ENCODE measurements around the gene ANTXR1.

ANTXR1 gene

DNA sequence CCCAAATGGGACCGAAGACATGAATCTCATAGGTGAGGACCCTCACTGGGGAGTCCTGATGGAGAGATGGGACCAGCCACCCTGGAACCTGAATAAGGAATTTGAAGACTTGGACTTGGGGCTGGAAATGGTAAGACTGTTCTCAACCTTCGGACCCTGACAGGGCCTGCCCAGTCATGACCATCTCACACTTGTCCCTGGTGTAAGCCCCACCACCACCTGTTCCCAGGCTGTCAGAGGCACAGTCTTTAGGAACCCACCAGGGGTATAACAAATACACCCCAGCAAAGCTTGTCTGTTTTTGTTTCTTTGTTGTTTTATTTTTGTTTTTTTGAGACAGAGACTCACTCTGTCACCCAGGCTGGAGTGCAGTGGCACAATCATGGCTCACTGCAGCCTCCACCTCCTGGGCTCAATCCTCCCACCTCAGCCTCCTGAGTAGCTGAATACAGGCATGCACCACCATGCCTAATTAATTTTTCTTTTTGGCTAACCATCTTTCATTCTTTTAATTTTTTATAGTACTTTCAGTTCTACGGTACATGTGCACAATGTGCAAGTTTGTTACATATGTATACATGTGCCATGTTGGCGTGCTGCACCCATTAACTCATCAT, 267.9 kb downstream of the ANTXR1 start:
- no peaks in the 10 kb centered on the region for H3K79me1 ChIP-seq (replicated peaks; ENCODE audit: low read length, poor library complexity, severe bottlenecking)
- H3K36me3 ChIP-seq (ENCODE audit: control insufficient read depth in 1 of 2, insufficient read depth in 2 of 2, low read depth in 1 of 2, low read length in 2 of 2) = no peaks in the 10 kb centered on the region
- no peak overlapping the region for H3K23ac ChIP-seq (ENCODE audit: low read length in 2 of 2)
- no peak overlapping the region for H4K8ac ChIP-seq (ENCODE audit: low read length)
- H2BK120ac ChIP-seq (ENCODE audit: low read depth, low read length) = peak overlapping the region; percentile 42
- no peak overlapping the region for H3K4me2 ChIP-seq (ENCODE audit: low read length, poor library complexity, severe bottlenecking)
- no peak overlapping the region for H2BK12ac ChIP-seq (ENCODE audit: low read length in 2 of 2)
- H3K4me1 ChIP-seq (ENCODE audit: control insufficient read depth, insufficient read depth, low read depth, low read length) = peaks cover 3% of the 10 kb centered on the region
- WGBS = 96% methylated on average over 4 of the region's 4 CpGs
- H2BK5ac ChIP-seq (ENCODE audit: low read depth, low read length, poor library complexity, severe bottlenecking) = no peak overlapping the region
- no peaks in the 10 kb centered on the region for H3K27me3 ChIP-seq (ENCODE audit: control insufficient read depth in 1 of 2, insufficient read depth in 1 of 2, low read length in 2 of 2)
- H2BK15ac ChIP-seq (ENCODE audit: low read depth, poor library complexity, severe bottlenecking) = no peak overlapping the region
- DNase-seq = no peak
- no peak overlapping the region for H2AFZ ChIP-seq (ENCODE audit: low read depth, low read length)
- H3K4me3 ChIP-seq (ENCODE audit: insufficient read depth in 1 of 2, low read depth in 1 of 2, low read length in 2 of 2) = no peak overlapping the region
- H3K14ac ChIP-seq (ENCODE audit: low read length in 2 of 2) = no peak overlapping the region
- no peak overlapping the region for H2AK5ac ChIP-seq (ENCODE audit: low read length, severe bottlenecking)
- H3K18ac ChIP-seq (ENCODE audit: low read depth in 1 of 2, low read length in 2 of 2) = no peak overlapping the region
- no peak overlapping the region for H3K9ac ChIP-seq (ENCODE audit: low read length)
- peak overlapping the region in 1 of 2 experiments; percentile 60 for H3K4ac ChIP-seq (ENCODE audit: low read depth in 1 of 2, low read length in 2 of 2)
- H3K9me3 ChIP-seq (ENCODE audit: control insufficient read depth, low read length) = no peaks in the 10 kb centered on the region
- no peak overlapping the region for H4K91ac ChIP-seq (ENCODE audit: low read length)
- H3K27ac ChIP-seq (ENCODE audit: low read length, poor library complexity, severe bottlenecking) = no peak overlapping the region

DNA sequence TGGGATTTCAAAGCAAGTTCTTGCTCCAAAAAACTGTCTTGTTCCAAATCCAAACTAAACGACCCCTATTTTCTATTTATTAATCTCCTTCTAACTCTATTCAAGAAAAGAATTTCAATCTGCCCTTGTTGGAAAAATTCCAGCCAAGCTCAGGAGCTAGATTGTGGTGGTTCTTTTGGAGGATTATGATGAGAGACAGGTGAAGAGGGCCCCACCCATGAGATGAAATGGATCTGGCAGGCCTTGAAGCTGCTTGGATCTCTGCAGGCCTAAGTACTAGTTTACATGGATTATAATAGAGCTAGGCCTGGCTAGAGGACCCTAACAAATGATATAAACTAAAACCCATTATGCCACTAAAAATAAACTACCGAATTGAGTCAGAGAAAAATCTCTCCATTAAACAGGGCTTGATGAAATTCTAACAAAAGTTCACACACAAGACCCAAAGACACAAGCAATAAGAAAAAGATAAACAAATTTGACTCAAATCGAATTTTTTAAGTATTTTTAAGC, 272.5 kb downstream of the ANTXR1 start:
- no peak overlapping the region for H3K9ac ChIP-seq (ENCODE audit: low read length)
- H3K18ac ChIP-seq (ENCODE audit: low read depth in 1 of 2, low read length in 2 of 2) = no peak overlapping the region
- peaks cover 3% of the 10 kb centered on the region for H3K4me1 ChIP-seq (ENCODE audit: control insufficient read depth, insufficient read depth, low read depth, low read length)
- no peak overlapping the region for H2BK120ac ChIP-seq (ENCODE audit: low read depth, low read length)
- H3K14ac ChIP-seq (ENCODE audit: low read length in 2 of 2) = no peak overlapping the region
- no peak overlapping the region for H3K4me3 ChIP-seq (ENCODE audit: insufficient read depth in 1 of 2, low read depth in 1 of 2, low read length in 2 of 2)
- no peak overlapping the region for H2BK15ac ChIP-seq (ENCODE audit: low read depth, poor library complexity, severe bottlenecking)
- no peak overlapping the region for H3K4me2 ChIP-seq (ENCODE audit: low read length, poor library complexity, severe bottlenecking)
- H2BK5ac ChIP-seq (ENCODE audit: low read depth, low read length, poor library complexity, severe bottlenecking) = no peak overlapping the region
- no peak overlapping the region for H3K4ac ChIP-seq (ENCODE audit: low read depth in 1 of 2, low read length in 2 of 2)
- H3K36me3 ChIP-seq (ENCODE audit: control insufficient read depth in 1 of 2, insufficient read depth in 2 of 2, low read depth in 1 of 2, low read length in 2 of 2) = no peaks in the 10 kb centered on the region
- H4K8ac ChIP-seq (ENCODE audit: low read length) = no peak overlapping the region
- WGBS = 71% methylated on average over 3 of the region's 3 CpGs
- no peak overlapping the region for H2AK5ac ChIP-seq (ENCODE audit: low read length, severe bottlenecking)
- no peaks in the 10 kb centered on the region for H3K9me3 ChIP-seq (ENCODE audit: control insufficient read depth, low read length)
- no peak overlapping the region for H4K91ac ChIP-seq (ENCODE audit: low read length)
- H3K27ac ChIP-seq (ENCODE audit: low read length, poor library complexity, severe bottlenecking) = no peak overlapping the region
- no peak overlapping the region for H2BK12ac ChIP-seq (ENCODE audit: low read length in 2 of 2)
- no peak overlapping the region for H2AFZ ChIP-seq (ENCODE audit: low read depth, low read length)
- DNase-seq = no peak
- no peak overlapping the region for H3K23ac ChIP-seq (ENCODE audit: low read length in 2 of 2)
- H3K27me3 ChIP-seq (ENCODE audit: control insufficient read depth in 1 of 2, insufficient read depth in 1 of 2, low read length in 2 of 2) = no peaks in the 10 kb centered on the region
- no peaks in the 10 kb centered on the region for H3K79me1 ChIP-seq (replicated peaks; ENCODE audit: low read length, poor library complexity, severe bottlenecking)

DNA sequence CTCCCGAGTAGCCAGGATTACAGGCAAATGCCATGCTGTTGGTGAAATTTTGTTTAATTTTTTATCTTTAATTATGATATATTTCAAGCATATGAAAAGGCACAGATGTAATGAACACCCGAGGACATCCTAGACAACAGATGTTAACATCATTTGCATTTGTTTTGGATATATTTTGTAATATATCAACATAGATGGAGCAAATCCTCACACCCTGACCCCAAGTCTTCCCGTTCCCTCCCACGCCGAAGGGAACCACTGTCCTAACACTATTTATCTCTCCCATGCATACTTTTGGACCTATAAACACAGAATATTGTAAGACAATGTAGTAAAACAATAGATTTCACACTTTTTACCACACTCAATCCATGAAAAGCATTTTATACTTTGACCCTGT, 274.6 kb downstream of the ANTXR1 start:
- no peaks in the 10 kb centered on the region for H3K9me3 ChIP-seq (ENCODE audit: control insufficient read depth, low read length)
- 100% methylated on average over 1 of the region's 5 CpGs for WGBS
- no peak overlapping the region for H3K4me2 ChIP-seq (ENCODE audit: low read length, poor library complexity, severe bottlenecking)

GRCh38 chr2:69288429-69288828, 275.4 kb downstream of the ANTXR1 start:
- Histone ChIP-seq H2AK5ac (ENCODE audit: low read length, severe bottlenecking) (no peak overlapping the region), H3K4me2 (ENCODE audit: low read length, poor library complexity, severe bottlenecking) (no peak overlapping the region), H2BK12ac (ENCODE audit: low read length in 2 of 2) (no peak overlapping the region), H3K4me3 (ENCODE audit: insufficient read depth in 1 of 2, low read depth in 1 of 2, low read length in 2 of 2) (no peak overlapping the region), H3K9ac (ENCODE audit: low read length) (no peak overlapping the region), H3K9me3 (ENCODE audit: control insufficient read depth, low read length) (no peaks in the 10 kb centered on the region), H2BK5ac (ENCODE audit: low read depth, low read length, poor library complexity, severe bottlenecking) (no peak overlapping the region), H3K14ac (ENCODE audit: low read length in 2 of 2) (no peak overlapping the region), H3K27me3 (ENCODE audit: control insufficient read depth in 1 of 2, insufficient read depth in 1 of 2, low read length in 2 of 2) (no peaks in the 10 kb centered on the region), H2BK15ac (ENCODE audit: low read depth, poor library complexity, severe bottlenecking) (no peak overlapping the region), H4K91ac (ENCODE audit: low read length) (no peak overlapping the region), H3K4ac (ENCODE audit: low read depth in 1 of 2, low read length in 2 of 2) (no peak overlapping the region), H2BK120ac (ENCODE audit: low read depth, low read length) (no peak overlapping the region), H2AFZ (ENCODE audit: low read depth, low read length) (no peak overlapping the region), H4K8ac (ENCODE audit: low read length) (no peak overlapping the region), H3K27ac (ENCODE audit: low read length, poor library complexity, severe bottlenecking) (no peak overlapping the region), H3K36me3 (ENCODE audit: control insufficient read depth in 1 of 2, insufficient read depth in 2 of 2, low read depth in 1 of 2, low read length in 2 of 2) (no peaks in the 10 kb centered on the region), H3K18ac (ENCODE audit: low read depth in 1 of 2, low read length in 2 of 2) (no peak overlapping the region), H3K23ac (ENCODE audit: low read length in 2 of 2) (no peak overlapping the region), H3K79me1 (replicated peaks; ENCODE audit: low read length, poor library complexity, severe bottlenecking) (no peaks in the 10 kb centered on the region), H3K4me1 (ENCODE audit: control insufficient read depth, insufficient read depth, low read depth, low read length) (peaks cover 7% of the 10 kb centered on the region)
- no peak for DNase-seq
- no CpG with 5 or more reads among the region's 1 CpG for WGBS

More for the DNA sequence above, 274.6 kb downstream of the ANTXR1 start:
- H2BK5ac ChIP-seq (ENCODE audit: low read depth, low read length, poor library complexity, severe bottlenecking) = no peak overlapping the region
- no peak overlapping the region for H3K27ac ChIP-seq (ENCODE audit: low read length, poor library complexity, severe bottlenecking)
- H2BK120ac ChIP-seq (ENCODE audit: low read depth, low read length) = no peak overlapping the region
- no peak overlapping the region for H4K8ac ChIP-seq (ENCODE audit: low read length)
- H3K4me1 ChIP-seq (ENCODE audit: control insufficient read depth, insufficient read depth, low read depth, low read length) = peaks cover 5% of the 10 kb centered on the region
- no peak overlapping the region for H3K4me3 ChIP-seq (ENCODE audit: insufficient read depth in 1 of 2, low read depth in 1 of 2, low read length in 2 of 2)
- no peak overlapping the region for H4K91ac ChIP-seq (ENCODE audit: low read length)
- H3K18ac ChIP-seq (ENCODE audit: low read depth in 1 of 2, low read length in 2 of 2) = no peak overlapping the region
- H2BK15ac ChIP-seq (ENCODE audit: low read depth, poor library complexity, severe bottlenecking) = no peak overlapping the region
- no peak overlapping the region for H2AFZ ChIP-seq (ENCODE audit: low read depth, low read length)
- H3K9ac ChIP-seq (ENCODE audit: low read length) = no peak overlapping the region
- no peaks in the 10 kb centered on the region for H3K79me1 ChIP-seq (replicated peaks; ENCODE audit: low read length, poor library complexity, severe bottlenecking)
- no peak overlapping the region for H3K23ac ChIP-seq (ENCODE audit: low read length in 2 of 2)
- no peak overlapping the region for H2AK5ac ChIP-seq (ENCODE audit: low read length, severe bottlenecking)
- H3K14ac ChIP-seq (ENCODE audit: low read length in 2 of 2) = no peak overlapping the region
- no peaks in the 10 kb centered on the region for H3K27me3 ChIP-seq (ENCODE audit: control insufficient read depth in 1 of 2, insufficient read depth in 1 of 2, low read length in 2 of 2)
- H3K4ac ChIP-seq (ENCODE audit: low read depth in 1 of 2, low read length in 2 of 2) = no peak overlapping the region
- H3K36me3 ChIP-seq (ENCODE audit: control insufficient read depth in 1 of 2, insufficient read depth in 2 of 2, low read depth in 1 of 2, low read length in 2 of 2) = no peaks in the 10 kb centered on the region
- no peak overlapping the region for H2BK12ac ChIP-seq (ENCODE audit: low read length in 2 of 2)
- no peak for DNase-seq
